Suppressor macrophage (primary cell): Measurements from ENCODE around the gene CALM1.

Source experiments
- DNase-seq, 4 experiments: peaks; one replicate each; pipeline ENCODE4 v3.0.0-alpha.2; 2020 to 2022

Gene CALM1

DNA sequence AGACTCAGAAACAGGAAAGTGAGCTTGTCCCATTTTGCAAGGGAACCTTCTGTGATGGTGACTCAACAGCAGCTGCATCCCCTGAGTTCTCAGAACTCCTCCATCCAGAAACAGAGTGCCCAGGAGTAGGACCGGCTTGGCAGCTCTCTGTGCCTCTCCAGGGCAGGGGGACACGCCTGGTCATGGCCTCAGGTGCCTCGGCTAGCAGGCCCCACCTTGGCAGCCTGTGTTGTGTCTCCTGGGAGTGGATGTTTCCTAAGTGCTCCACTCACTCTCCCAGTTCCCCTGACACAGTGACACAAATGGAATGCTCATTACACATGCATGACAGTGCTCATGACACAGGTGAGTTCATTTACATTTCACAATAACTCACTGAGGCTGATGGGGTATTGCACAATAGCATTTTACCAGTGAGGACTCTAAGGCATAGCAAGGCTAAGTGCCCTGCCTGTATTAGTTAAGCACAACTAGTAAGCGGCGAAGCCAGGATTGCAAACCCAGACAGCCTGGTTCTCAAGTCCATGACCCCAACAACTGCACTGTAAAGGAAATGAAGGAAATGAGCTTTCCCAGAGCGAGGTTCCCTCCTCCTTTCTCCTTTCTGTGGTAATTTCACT is 47.4 kb downstream of the CALM1 start:
- DNase-seq: peak; percentile 6 to 30 (median 27)

DNA sequence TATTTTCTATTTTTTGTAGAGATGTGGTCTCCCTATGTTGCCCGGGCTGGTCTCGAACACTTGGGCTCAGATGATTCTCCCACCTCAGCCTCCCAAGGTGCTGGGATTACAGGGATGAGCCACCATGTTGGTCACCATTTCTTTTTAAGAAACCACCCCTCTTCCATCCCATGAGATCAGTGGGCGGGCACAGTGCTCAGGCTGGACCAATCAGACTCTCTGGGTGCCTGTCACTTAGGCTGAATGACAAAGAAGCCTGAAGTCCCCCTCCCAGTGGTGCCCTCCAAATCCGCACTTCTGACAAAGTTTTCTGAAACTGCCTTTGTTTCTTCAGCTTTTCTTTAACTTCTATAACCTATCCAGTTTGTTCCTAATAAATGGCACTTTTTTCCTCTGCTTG is 48.2 kb downstream of the CALM1 start:
- DNase-seq: no peak

GRCh38 chr14:90446405-90446804 is 49.6 kb downstream of the CALM1 start:
- DNase-seq: no peak

GRCh38 chr14:90447720-90448497 is 51.1 kb downstream of the CALM1 start:
- no peak for DNase-seq

DNA sequence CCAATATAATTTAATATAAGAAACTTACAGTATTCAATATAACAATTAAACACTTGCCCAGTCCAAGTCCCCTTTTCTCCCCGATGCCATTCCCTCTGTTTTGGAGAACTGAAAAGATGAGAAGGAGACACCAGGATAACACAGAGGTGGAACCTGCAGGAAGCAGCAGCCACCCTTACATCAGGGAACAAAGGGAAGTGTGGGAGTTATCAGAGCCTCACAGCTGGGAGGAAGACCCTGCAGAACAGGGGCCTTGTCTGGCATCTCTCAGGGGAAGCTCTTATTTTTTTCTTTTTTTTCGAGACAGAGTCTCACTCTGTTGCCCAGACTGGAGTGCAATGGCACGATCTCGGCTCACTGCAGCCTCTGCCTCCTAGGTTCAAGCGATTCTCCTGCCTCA is 52.6 kb downstream of the CALM1 start:
- DNase-seq: no peak

DNA sequence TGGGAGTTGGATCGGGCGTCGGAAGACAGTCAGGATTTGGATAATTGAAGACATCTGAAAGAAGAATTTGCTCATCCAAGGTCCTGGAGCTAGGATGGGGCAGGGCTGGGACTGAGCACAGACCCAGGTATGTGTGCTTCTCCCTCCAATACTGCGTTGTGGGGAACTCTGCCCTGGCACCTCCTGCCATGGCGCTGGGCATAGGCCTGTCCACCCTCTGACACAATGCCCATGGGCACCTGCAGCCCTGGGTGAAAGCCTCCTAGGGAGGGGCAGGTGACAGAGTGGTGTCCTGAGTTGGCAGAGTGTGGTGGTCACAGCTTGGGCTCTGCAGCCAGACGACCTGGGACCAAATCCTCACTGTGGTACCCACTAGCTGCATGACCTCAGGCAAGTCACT is 53.3 kb downstream of the CALM1 start:
- DNase-seq: no peak

GRCh38 chr14:90450667-90451066 is 53.8 kb downstream of the CALM1 start:
- no peak for DNase-seq

DNA sequence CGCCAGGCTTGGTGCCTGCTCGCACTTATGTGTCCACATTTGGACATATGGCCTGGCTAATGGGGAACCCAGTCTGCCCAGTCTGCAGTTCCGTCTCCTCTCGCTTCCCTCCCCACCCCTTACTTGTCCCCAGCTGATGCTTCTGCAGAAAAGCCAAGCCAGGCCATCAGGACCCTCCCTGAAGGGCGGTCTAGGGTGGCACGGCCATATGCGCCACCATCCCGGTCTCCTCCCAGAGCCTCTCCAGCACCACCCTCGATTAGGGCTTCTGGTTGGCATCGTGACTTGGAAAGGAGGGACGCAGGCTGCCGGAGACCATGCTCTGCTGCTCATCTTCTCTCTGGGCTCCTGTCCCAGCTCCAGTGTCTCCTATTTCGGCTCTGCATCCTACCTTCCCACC is 54.6 kb downstream of the CALM1 start:
- DNase-seq: no peak

- DNase-seq: peak in 2 of 4 experiments; percentile 15 to 28
Observed at GRCh38 chr14:90451961-90452360, 55.1 kb downstream of the CALM1 start.

DNA sequence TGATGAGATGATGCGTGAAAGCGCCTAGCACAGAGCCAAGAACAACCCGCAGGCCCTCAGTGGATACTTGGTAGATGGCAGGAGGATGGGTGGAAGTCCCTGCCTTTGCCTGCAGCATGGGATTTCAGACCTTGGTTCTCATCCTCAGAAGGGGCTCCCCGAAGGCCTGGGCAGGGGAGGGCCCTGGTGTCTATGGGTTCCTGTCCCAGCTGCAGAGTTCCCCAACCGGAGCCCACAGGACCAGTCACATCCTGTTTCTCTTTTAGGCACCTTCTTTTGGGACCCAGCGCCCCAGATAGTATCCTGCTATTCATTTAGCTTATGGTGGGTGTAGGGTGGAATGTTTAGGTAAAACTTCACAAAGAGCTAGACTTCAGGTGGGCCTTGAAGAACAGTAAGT is 55.5 kb downstream of the CALM1 start:
- DNase-seq: peak in 1 of 4 experiments; percentile 10

GRCh38 chr14:90453401-90453951 is 56.6 kb downstream of the CALM1 start:
- no peak for DNase-seq

DNA sequence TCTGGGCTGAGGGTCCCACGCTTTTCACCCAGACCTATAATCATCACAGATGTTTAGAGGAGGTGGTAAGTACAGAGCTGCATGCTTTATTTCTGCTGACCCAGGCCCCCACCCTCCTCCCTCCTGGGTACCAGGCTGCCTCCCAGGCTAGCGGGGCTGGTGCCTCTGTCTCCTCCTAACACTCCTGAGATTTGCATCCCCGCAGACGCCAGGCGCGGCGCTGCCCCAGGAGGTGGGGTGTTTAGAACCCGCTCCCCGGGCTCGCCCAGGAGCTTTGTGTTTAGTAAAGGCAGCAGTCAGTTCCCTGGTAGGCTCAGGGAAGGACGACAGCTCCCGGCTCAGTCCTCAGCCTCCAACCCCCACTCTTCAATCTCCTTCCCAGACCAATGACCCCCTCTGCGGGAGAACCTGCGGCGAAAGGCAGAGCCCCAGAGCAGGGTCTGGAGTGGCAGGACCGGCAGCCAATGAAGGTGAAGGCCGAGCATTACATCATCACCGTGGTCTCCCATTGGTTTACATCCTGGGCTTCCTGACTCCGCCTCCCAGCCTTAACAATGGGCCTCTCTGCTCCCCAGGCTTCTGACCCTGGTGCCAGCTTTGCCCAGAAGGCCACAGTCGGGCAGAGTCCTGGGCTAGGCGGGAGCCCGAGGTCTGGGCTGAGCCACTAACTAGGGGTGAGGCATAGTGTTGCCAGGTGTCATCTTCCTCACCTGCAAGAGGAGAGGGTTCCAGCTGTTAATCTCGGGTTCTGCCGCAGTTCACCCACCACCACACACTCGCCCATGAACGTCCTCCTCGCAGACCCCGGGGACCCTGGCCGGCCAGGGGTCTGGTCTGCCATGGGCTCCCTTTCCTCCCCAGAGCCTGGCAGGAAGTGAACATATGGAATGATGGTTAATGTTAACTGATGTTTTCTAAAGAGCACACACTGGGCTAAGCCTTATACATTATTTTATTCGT is 57.5 kb downstream of the CALM1 start:
- no peak for DNase-seq

DNA sequence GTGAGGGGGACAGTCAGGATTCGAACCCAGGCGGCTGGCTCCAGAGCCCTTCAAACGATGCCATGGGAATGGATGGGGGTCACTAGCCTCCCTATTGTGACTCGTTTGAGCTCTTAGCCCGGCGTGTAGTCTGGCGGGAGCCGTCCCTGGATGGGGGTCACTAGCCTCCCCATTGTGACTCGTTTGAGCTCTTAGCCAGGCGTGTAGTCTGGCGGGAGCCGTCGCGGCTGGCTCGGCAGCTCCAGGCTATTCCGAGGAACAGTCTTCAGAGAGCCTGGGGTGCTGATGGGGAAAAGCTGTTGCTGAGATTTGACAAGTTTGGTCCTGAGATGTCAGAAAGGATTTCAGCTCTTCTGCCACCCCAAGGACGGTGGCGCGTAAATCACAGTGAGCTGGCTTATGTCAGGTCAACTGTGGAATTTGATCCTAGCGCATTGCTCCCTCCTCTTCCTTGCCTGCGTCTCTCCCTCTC is 58.3 kb downstream of the CALM1 start:
- no peak for DNase-seq

- no peak for DNase-seq
Observed at GRCh38 chr14:90456551-90456950, 59.7 kb downstream of the CALM1 start.

DNA sequence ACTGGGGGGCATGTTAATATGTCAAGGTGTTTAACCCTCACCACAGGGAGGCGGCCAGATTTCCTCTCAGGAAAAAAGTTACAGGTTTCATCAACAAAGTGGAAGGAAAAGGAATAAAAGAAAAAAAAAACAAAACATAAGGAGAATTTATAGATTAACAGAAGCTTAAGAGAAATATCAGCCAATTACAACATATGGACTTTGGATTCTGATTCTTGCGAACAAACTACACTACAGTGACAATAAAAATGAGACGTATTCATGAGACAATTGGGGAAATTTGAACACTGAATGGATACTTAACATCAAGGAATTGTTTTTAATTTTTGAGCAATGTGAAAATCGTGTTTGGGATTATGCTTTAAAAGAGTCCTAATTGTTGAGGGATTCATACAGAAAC is 60.4 kb downstream of the CALM1 start:
- DNase-seq: no peak
